Left cardiac atrium (tissue), 4 donors: ENCODE data around the gene HUS1. TPM values are rescaled to one million over a fixed set of nuclear protein-coding genes. Genes with fewer than 3 reads are reported as not detected.
A peak's percentile ranks its signal among the peaks of the same experiment; 100 is the strongest.
"Not testable (repeated sequence)": the region's sequence is repeated elsewhere in the genome, so short reads cannot be mapped to it uniquely, and the experiment has no call there.

Experiments
- ATAC-seq, 2 donors: fragments of 200-7000 bp; cut with Tn5 transposase; one replicate each; pipeline ENCODE4 v1.9.1; 2020; ENCODE audit warnings: mild to moderate bottlenecking in 2 of 2, moderate library complexity in 2 of 2
- DNase-seq: peaks from one replicate; pipeline ENCODE4 v3.0.0-alpha.2; 2020
- intact Hi-C, 2 donors: fragments of 100-400 bp; cut with DNase I; formaldehyde crosslinking; loops; one replicate each; pipeline versions ENCODE4 v1.14.1 to v1.15.1; 2022 to 2023
- total RNA-seq, 2 donors: library from RNA; stranded (reverse); fragmentation: NEBNext Ultra II Directional; extraction: Animal tissue kit (Norgen Biotek cat#: 25700); gene quantifications; one replicate each; pipeline ENCODE4 v1.2.1, GENCODE V29; 2021
- donor health status: DM: no; HTN: yes; CAD: no.
- donor health status: DM: no; HTN: yes; CAD: no; lungs with severe emphysema.
- donor health status: DM: yes; HTN: yes; CAD: no.
- donor health status: Dilated cardiomyopathy.

The HUS1 gene
- total RNA-seq, 2 donors from 2014 or later = 27.2 to 28.4 TPM

DNA sequence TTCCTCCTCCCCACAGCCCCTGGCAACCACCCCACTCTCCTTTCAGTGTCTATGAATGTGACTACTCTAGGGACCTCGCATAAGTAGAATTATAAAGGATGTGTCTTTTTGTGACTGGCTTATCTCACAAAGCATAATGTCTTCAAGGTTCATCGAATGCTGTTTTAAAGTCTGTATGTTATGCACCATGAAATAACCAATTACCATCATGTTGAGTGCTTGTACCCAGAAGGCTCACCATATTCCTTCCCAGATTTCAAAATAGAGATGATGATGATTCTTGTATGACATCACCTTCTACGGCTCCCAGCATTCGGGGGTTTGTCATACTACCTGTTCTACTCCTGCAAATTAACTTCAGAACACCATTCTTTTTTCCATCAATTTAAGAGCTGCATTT, 43.1 kb downstream of the HUS1 start:
- intact Hi-C loops = no loop called here
- no peak for ATAC-seq
- DNase-seq = no peak

DNA sequence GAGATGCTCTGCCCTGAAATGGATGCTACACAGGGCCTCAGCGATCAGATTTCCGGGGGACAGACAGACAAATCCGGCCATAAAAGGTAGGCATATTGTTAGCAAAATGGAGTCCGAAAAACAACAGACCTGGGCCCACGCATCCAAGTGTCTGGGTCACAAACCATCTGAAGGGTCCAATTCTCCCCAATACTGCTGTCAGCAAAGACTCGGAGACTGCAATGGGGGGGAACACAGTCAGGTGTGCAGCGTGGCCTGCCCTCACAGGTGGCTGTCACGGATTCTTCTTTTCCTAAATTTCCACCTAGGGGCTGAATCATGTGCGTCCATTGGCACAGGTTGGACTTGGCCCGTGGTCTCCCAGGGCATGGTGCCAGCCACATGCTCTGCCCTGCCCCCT, 44.1 kb downstream of the HUS1 start:
- no peak for ATAC-seq
- intact Hi-C loops = no loop called here
- DNase-seq = no peak

DNA sequence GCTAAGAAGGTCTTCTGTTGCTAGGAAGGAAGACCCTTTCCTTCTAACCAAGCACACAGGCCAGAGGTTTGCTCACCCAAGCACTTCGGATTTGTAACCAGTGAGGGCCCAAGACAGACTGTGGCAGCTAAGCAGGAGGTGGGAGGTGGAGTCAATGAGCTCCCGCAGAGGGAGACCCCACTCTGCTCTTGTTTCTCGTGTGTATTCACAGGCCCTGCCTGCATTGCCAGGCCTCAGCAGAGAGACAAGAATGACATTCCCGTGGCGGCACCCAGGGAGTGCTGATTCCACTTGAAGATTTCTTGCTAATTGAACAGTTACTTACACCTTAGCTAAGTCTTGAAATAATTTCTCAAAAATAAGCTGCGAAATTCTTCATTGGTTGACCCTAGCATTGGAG, 44.6 kb downstream of the HUS1 start:
- DNase-seq = no peak
- intact Hi-C loops = no loop called here

DNA sequence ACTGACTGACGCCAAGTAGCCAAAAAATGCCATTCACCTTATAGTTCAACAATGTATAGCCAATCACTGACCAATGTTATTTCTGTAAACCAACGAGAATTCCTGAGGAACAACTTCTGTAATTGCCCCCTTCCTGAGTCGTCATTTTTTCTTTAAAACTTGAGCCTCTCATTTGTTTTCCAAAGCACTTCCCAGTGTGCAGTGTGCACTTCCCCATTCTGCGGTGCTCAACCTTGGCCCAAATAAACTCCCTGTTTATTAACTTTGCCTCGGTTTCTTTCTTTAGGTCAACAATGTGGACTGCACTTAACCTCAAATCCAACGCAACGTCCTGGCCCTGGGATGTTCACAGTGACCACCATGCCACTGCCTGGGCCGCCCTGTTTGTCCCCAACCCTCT, 46.2 kb downstream of the HUS1 start:
- no peak for DNase-seq
- no peak for ATAC-seq
- intact Hi-C loops = no loop called here

More for the DNA sequence above, 44.6 kb downstream of the HUS1 start:
- no peak for ATAC-seq

DNA sequence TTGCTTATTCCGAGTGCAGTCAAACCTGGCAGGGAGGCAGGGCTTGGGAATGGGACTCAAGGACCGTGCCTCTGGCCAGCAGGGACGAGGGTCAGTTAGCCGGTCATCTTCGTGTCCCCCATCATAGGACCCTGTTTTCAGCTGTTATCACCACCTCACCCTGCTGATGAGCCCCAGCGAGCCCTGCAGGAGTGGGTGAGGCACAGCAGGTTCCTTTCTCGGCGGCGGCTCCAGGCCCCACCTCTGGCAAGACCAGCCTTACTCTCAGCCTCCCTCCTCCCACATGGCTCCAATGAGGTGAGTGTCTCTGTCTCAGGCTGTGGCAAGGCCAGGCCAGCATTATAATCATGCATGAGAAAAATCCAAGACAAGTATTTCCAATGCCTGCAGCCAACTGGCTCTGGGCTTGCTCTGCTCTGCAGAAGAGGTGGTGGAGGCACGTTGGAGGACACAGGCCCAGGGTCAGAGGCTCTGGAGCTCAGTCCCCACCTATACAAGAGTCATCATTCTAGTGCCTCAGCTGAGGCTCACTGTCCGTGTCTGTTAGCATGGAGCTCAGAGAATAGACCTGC, 46.9 kb downstream of the HUS1 start:
- ATAC-seq (peak in 1 of 2 donors; percentile 18), DNase-seq (no peak)
- intact Hi-C loops = no loop called here

DNA sequence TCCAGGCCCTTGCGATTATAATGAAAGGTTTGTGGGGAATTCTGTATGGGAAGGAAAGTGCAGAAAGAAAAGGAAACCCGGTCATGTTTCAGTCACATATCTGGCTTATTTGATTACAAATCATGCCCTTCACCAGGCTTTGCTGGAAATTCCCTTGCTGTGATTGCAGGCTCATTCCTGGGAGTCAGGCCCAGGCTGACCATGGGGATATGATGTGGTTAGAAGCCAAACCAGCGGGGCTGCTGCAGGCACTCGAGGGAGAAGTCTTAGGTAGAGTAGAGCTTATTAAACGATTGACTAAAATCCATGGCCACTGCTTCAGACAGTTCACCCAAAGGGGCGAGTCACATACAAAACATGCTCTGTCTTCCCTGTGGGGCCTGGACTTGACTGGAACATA, 47.4 kb downstream of the HUS1 start:
- DNase-seq = no peak
- ATAC-seq = peak in 1 of 2 donors; percentile 61
- intact Hi-C loops = no loop called here

DNA sequence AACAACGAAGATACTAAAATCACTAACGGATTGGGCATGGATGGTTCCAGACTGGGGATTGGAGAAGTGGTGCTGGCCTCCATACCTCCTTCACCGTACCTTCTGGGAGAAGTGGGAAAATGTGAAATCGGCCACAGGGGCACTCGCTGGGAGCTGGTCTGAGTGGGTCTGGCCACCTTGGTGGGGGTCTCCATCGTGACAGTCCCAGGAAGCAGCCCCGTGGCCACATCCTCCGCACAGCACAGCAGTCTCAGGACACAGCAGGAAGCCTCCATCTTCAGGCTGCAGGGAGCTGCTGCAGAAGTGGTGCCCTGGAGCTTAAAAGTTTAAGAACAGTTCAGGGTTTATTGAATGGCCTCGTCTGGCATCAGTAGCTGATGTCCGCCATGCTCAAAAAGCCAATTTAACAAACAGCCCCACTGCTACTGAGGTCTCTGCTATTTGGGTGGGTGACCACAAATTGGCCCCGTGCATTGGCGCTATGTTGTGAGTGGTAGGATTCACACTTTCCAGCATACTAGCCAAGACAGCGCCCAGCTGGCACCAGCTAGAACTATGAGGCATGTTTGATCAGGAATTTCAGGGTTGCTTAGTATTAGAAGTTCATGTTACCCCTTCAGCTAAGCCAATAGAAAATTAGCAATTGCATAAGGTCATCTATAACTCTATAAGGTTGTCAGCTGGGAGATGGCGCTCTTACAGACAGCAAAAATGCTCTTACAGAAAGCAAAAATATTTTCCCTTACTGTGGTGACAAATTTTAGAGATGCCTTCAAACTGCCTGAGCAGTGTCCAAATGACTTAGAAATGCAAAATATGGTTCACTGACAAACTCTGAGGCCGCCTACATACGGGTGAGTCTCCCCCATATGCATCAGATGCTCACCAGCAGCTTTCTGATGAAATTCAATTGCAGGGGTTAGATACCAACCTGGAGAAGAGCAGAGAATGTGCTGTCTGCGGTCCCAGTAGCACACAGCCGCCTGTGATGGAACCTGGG, 48.1 kb downstream of the HUS1 start:
- intact Hi-C loops = no loop called here
- ATAC-seq = no peak
- DNase-seq = no peak

DNA sequence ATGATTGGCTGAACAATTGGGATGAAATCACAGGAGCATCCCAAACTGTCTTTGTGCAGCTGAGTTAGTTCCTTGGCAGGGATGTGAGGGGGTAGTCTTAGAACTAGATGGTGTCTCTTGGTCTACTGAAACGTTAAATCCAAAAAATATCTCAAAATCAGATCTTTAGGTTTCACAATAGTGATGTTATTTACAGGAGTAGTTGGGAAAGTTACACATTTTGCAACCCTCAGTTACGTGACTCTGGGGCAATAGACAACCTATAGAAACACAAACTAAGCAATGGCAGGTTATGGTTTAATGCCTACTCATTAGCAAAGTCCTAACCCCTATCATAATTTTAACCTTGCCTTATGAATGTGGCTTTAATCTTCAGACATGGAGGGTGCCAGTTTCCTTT, 55.1 kb downstream of the HUS1 start:
- intact Hi-C loops = no loop called here
- DNase-seq (no peak), ATAC-seq (no peak)

DNA sequence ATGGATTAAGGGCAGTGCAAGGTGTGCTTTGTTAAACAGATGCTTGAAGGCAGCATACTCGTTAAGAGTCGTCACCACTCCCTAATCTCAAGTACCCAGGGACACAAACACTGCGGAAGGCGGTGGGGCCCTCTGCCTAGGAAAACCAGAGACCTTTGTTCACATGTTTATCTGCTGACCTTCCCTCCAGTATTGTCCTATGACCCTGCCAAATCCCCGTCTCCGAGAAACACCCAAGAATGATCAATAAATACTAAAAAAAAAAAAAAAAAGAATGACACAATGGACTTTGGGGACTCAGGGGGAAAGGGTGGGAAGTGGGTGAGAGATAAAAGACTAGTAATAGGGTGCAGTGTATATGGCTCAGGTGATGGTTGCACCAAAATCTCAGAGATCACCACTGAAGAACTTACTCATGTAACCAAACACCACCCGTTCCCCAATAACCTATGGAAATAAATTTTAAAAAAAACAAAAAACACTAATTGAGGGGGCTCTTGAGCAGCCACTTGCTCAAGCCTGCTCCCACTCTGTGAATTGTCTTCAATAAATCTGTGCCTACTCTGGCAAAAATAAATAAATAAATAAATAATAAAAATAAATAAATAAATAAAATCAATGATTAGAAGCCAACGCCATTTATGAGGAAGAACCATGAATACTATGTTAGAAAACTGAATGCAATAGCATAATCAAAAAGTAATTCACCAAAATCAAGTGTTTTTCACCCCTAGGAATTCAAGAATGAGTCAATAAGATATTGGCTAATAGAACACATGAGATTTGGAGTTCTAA, 56.1 kb downstream of the HUS1 start:
- ATAC-seq, DNase-seq, intact Hi-C loops: not testable (repeated sequence)

DNA sequence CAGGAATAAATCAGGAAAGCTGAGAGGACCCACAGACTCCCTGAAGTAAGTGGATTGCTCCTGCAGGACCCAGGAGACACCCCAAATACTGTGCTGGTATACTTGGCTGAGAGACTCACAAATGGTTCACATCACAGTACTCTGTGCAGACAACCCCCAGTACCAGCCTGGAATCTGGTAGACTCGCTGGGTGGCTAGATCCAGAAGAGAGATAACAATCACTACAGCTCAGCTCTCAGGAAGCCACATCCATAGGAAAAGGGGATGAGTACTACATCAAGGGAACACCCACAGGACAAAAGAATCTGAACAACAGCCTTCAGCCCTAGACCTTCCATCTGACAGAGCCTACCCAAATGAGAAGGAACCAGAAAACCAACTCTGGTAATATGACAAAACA, 62.9 kb downstream of the HUS1 start:
- intact Hi-C loops, DNase-seq, ATAC-seq: not testable (repeated sequence)

DNA sequence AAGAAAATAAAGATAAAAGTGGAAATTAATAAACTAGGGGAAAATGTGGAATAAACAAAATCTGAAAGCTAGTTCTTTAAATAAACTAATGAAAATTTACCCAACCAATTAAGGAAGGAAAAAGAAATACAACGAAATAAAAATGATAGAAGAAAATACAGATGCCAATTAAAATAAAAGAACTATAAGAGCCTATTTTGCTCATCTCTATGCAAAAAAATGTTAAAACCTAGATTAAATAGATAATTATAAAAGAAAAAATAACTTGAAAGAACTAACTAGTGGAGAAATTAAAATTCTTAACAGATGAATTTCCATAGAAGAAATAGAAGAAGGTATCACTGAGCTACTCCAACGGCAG, 63.8 kb downstream of the HUS1 start:
- ATAC-seq (no peak), DNase-seq (no peak)
- intact Hi-C loops = no loop called here

DNA sequence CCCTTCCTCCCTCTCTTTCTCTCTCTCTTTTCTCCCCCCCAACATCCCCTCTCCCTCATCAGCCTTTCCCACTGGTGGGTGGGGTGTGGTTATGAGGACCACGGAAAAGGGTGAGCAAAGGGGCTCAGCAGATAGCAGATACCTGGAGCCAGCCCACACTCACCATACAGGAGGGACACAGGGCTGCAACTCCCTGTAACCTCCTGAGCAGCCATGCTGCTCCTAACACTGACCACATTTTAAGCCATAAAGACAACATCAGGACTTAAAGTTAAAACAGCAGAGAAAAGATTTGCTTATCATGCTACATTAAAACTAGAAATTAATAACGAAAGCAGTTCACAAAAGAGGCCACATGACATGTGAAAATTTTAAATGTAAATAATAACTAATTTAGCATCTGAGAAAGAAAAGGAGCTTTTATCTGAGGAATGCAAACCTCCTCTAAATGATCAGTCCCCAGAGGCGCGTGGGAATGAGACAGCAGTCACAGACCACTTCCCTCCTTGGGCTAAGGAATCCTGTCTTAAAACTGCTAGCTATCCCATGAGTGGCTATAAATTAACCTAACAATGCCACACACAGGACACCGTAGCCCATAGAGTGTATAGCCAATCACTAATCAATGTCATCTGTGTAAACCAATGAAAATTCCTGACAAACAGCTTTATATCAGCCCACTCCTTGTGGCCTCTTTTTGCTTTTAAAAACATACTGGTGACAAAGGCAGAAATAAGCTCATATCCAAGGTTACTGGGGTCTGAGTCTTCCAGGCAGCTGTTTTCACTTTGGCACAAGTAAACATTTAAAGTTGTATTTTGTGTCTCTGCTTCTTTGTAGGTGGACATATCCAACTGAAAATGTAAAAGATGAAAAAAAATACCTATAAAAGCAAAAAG, 64.4 kb downstream of the HUS1 start:
- DNase-seq (no peak), ATAC-seq (no peak)
- intact Hi-C loops = no loop called here

Other genes with a start within 250 kb of the HUS1 start
- gene PKD1L1, start 31.1 kb downstream of the HUS1 start, total RNA-seq = 1 to 10 TPM in 1 of 2 donors, under 1 TPM in 1; 0.68 to 1.8 TPM
- gene SUN3, start 49.5 kb upstream of the HUS1 start, total RNA-seq = not detected
- under 1 TPM in 1 of 2 donors, not detected in 1; 0.12 TPM for gene C7orf57, start 55.9 kb upstream of the HUS1 start, total RNA-seq
- 10 to 100 TPM; 19.9 to 39.1 TPM for gene UPP1, start 109.7 kb upstream of the HUS1 start, total RNA-seq
- gene ABCA13, start 191.8 kb upstream of the HUS1 start, total RNA-seq = under 1 TPM in 1 of 2 donors, not detected in 1; 0.05 TPM